SW 1271 (cell line): ENCODE data around the gene ZNF385A.

Experiments
- DNase-seq, 2 experiments: peaks; one replicate each; lab custom pipeline; 2025; lab: John Stamatoyannopoulos, UW

ZNF385A gene

GRCh38 chr12:54415221-54415929, 30.8 kb upstream of the ZNF385A start:
- DNase-seq: no peak

- peak; percentile 31 to 69 for DNase-seq
Measured at GRCh38 chr12:54413284-54414190, 29.0 kb upstream of the ZNF385A start.

GRCh38 chr12:54412786-54413185, 28.3 kb upstream of the ZNF385A start:
- no peak for DNase-seq

- no peak for DNase-seq
Measured at GRCh38 chr12:54412348-54412747, 27.8 kb upstream of the ZNF385A start.

- DNase-seq: peak; percentile 64 to 75
Measured at GRCh38 chr12:54411391-54412241, 27.1 kb upstream of the ZNF385A start.

GRCh38 chr12:54409267-54409666, 24.7 kb upstream of the ZNF385A start:
- no peak for DNase-seq

- no peak for DNase-seq
Measured at GRCh38 chr12:54407183-54407905, 22.8 kb upstream of the ZNF385A start.

- no peak for DNase-seq
Measured at GRCh38 chr12:54405573-54405972, 21.0 kb upstream of the ZNF385A start.

GRCh38 chr12:54405106-54405505, 20.6 kb upstream of the ZNF385A start:
- no peak for DNase-seq

- peak in 1 of 2 experiments; percentile 51 for DNase-seq
Measured at GRCh38 chr12:54404061-54405004, 19.8 kb upstream of the ZNF385A start.

GRCh38 chr12:54401119-54401518, 16.6 kb upstream of the ZNF385A start:
- no peak for DNase-seq

GRCh38 chr12:54398995-54399793, 14.7 kb upstream of the ZNF385A start:
- DNase-seq: peak; percentile 34 to 70

GRCh38 chr12:54398218-54398617, 13.7 kb upstream of the ZNF385A start:
- no peak for DNase-seq

- DNase-seq: no peak
Measured at GRCh38 chr12:54397157-54397556, 12.6 kb upstream of the ZNF385A start.

GRCh38 chr12:54395545-54395944, 11.0 kb upstream of the ZNF385A start:
- DNase-seq: no peak

- no peak for DNase-seq
Measured at GRCh38 chr12:54394986-54395385, 10.5 kb upstream of the ZNF385A start.

- DNase-seq: peak in 1 of 2 experiments; percentile 27
Measured at GRCh38 chr12:54394281-54394719, 9.8 kb upstream of the ZNF385A start.

- DNase-seq: no peak
Measured at GRCh38 chr12:54393743-54394142, 9.2 kb upstream of the ZNF385A start.

- no peak for DNase-seq
Measured at GRCh38 chr12:54393207-54393609, 8.7 kb upstream of the ZNF385A start.
